SK-N-SH (cell line): ENCODE measurements around the gene MYEOV. TPM values are rescaled to one million over a fixed set of nuclear protein-coding genes. Genes with fewer than 3 reads are reported as not detected.

Experiments used
- CTCF ChIA-PET: fragments of 300-600, 350-600 bp; formaldehyde crosslinking; extraction: SDS; loops from one replicate; lab custom pipeline; 2021; lab: Yijun Ruan, JAX
- POLR2A ChIA-PET: fragments of 350-600 bp; sonication (Branson Sonifier 250); formaldehyde crosslinking; extraction: SDS; loops from one replicate; lab custom pipeline; 2020; ENCODE audit warnings: antibody characterized with exemption, inconsistent platforms; lab: Yijun Ruan, JAX
- DNase-seq: peaks from one replicate; pipeline ENCODE4 v3.0.0; 2012
- H2AFZ ChIP-seq: fragments of 200-600 bp; sonication (generic); 2 replicates; pipeline ENCODE4 v1.8.1; 2016; ENCODE audit warnings: antibody characterized with exemption, mild to moderate bottlenecking, low read depth
- H3F3A ChIP-seq: fragments of 200-600 bp; sonication (generic); replicated peaks from 2 replicates; pipeline ENCODE3; 2016; ENCODE audit warnings: antibody characterized with exemption, mild to moderate bottlenecking; ENCODE audit not compliant: insufficient read depth
- H3K27ac ChIP-seq, 2 experiments: fragments of 200-500 bp in 1 of 2; fragments of 200-600 bp in 1 of 2; sonication (Bioruptor generic) in 1 of 2; sonication (generic), shearing (Covaris generic) in 1 of 2; 2 replicates each; pipeline versions ENCODE4 v1.5.1 to v1.6.1; 2014 to 2016; ENCODE audit warnings: low read depth in 2 of 2, inconsistent platforms in 1 of 2, low read length in 1 of 2, mild to moderate bottlenecking in 1 of 2, mixed read lengths in 1 of 2
- H3K27me3 ChIP-seq: fragments of 200-600 bp; sonication (generic), shearing (Covaris generic); 2 replicates; pipeline ENCODE4 v1.6.1; 2016; ENCODE audit warnings: mixed run types; ENCODE audit not compliant: insufficient read depth
- H3K36me3 ChIP-seq, 2 experiments: fragments of 200-500 bp in 1 of 2; fragments of 200-600 bp in 1 of 2; sonication (Bioruptor generic) in 1 of 2; sonication (generic) in 1 of 2; replicated peaks in 1 of 2; 2 replicates each; pipeline versions ENCODE3 to v1.5.1; 2014 to 2016; ENCODE audit warnings: low read length in 1 of 2, mild to moderate bottlenecking in 1 of 2; ENCODE audit not compliant: insufficient read depth in 2 of 2, control insufficient read depth in 1 of 2
- H3K4me1 ChIP-seq, 2 experiments: fragments of 200-500 bp in 1 of 2; fragments of 200-600 bp in 1 of 2; sonication (Bioruptor generic) in 1 of 2; sonication (generic), shearing (Covaris generic) in 1 of 2; 2 replicates each; pipeline versions ENCODE4 v1.5.1 to v1.6.1; 2014 to 2016; ENCODE audit warnings: low read depth in 1 of 2, low read length in 1 of 2, mixed run types in 1 of 2; ENCODE audit not compliant: insufficient read depth in 2 of 2, control insufficient read depth in 1 of 2
- H3K4me2 ChIP-seq: fragments of 200-600 bp; sonication (generic), shearing (Covaris generic); 2 replicates; pipeline ENCODE4 v1.6.1; 2017; ENCODE audit warnings: mixed run types
- H3K4me3 ChIP-seq, 2 experiments: fragments of 200-500 bp in 1 of 2; fragments of 200-600 bp in 1 of 2; sonication (Bioruptor generic) in 1 of 2; sonication (generic), shearing (Covaris generic) in 1 of 2; 2 replicates each; pipeline versions ENCODE4 v1.5.1 to v1.8.1; 2014 to 2016; ENCODE audit warnings: low read depth in 2 of 2, inconsistent platforms in 1 of 2, low read length in 1 of 2, mild to moderate bottlenecking in 1 of 2, mixed read lengths in 1 of 2, moderate library complexity in 1 of 2
- H3K79me2 ChIP-seq: fragments of 200-600 bp; sonication (generic); 2 replicates; pipeline ENCODE4 v1.8.1; 2017; ENCODE audit warnings: mild to moderate bottlenecking; ENCODE audit not compliant: insufficient read depth
- H3K9ac ChIP-seq: fragments of 200-600 bp; sonication (generic); 2 replicates; pipeline ENCODE4 v1.6.1; 2017; ENCODE audit warnings: mixed run types
- H3K9me2 ChIP-seq: fragments of 200-600 bp; sonication (generic); 2 replicates; pipeline ENCODE4 v1.6.1; 2017; ENCODE audit warnings: mixed run types
- H3K9me3 ChIP-seq: fragments of 200-600 bp; sonication (generic); 2 replicates; pipeline ENCODE4 v1.6.1; 2017; ENCODE audit warnings: mixed run types, mild to moderate bottlenecking, moderate library complexity
- H4K20me1 ChIP-seq: fragments of 200-600 bp; sonication (generic); 2 replicates; pipeline ENCODE4 v1.6.1; 2017; ENCODE audit warnings: mild to moderate bottlenecking, mixed run types; ENCODE audit not compliant: insufficient read depth
- GABPA ChIP-seq: IDR thresholded peaks from 2 replicates; pipeline ENCODE4 v1.4.0; 2012; ENCODE audit warnings: low read depth, mild to moderate bottlenecking
- IRF3 ChIP-seq: fragments of 150-350 bp; IDR thresholded peaks from 2 replicates; pipeline ENCODE4 v1.6.1; 2016; ENCODE audit warnings: mild to moderate bottlenecking, low read depth, low read length
- MXI1 ChIP-seq: IDR thresholded peaks from 2 replicates; pipeline ENCODE4 v1.6.1; 2012; ENCODE audit warnings: mild to moderate bottlenecking, low read depth, low read length, improper control_type of control experiment
- NRF1 ChIP-seq: IDR thresholded peaks from 2 replicates; pipeline ENCODE4 v1.6.1; 2012; ENCODE audit warnings: low read depth, mild to moderate bottlenecking, low read length
- POLR2AphosphoS5 ChIP-seq: IDR thresholded peaks from 2 replicates; pipeline ENCODE4 v1.6.1; 2012; ENCODE audit warnings: low read depth, low read length
- RCOR1 ChIP-seq: fragments of 150-350 bp; IDR thresholded peaks from 2 replicates; pipeline ENCODE4 v1.6.1; 2017; ENCODE audit warnings: antibody characterized with exemption, low read length
- REST ChIP-seq: IDR thresholded peaks from 2 replicates; pipeline ENCODE4 v1.6.1; 2012; ENCODE audit warnings: mild to moderate bottlenecking, low read depth, low read length, moderate library complexity
- RFX5 ChIP-seq: IDR thresholded peaks from 2 replicates; pipeline ENCODE4 v1.6.1; 2012; ENCODE audit warnings: mild to moderate bottlenecking, improper control_type of control experiment, low read length
- RXRA ChIP-seq: IDR thresholded peaks from 2 replicates; pipeline ENCODE4 v1.4.0; 2012; ENCODE audit warnings: low read depth, mild to moderate bottlenecking, borderline replicate concordance
- SMC3 ChIP-seq: IDR thresholded peaks from 2 replicates; pipeline ENCODE4 v1.6.1; 2012; ENCODE audit warnings: low read depth, low read length, improper control_type of control experiment
- TCF12 ChIP-seq: IDR thresholded peaks from 2 replicates; pipeline ENCODE4 v1.4.0; 2012
- WGBS: methylation state at CpG from one replicate; pipeline ENCODE4 v1.1.6; 2017; ENCODE audit warnings: low lambda C conversion rate; 5-methylcytosine and 5-hydroxymethylcytosine counted together
- polyA plus RNA-seq, 3 experiments: library from polyadenylated mRNA; depleted of rRNA; stranded (reverse); fragments of >200 nt; gene quantifications; 2 replicates each; pipeline ENCODE4 v1.2.3, GENCODE V29; 2012
- TF ChIP-seq, protein P1 (sequence below): fragments of 200-600 bp; sonication (generic); IDR thresholded peaks from 2 replicates; pipeline ENCODE4 v1.6.1; 2017; ENCODE audit warnings: antibody characterized with exemption, mild to moderate bottlenecking, moderate library complexity

The MYEOV gene
- polyA plus RNA-seq, 1 of the 3 experiments (the other 2 are of a cell fraction), result 3.0 TPM

- Histone ChIP-seq H3K4me1 (peaks cover 0 to 2% of the 10 kb centered on the region in 2 experiments; a peak in 2 of 4 replicates), H3K9ac (no peak overlapping the region), H3K4me3 (no peak overlapping the region), H3K27ac (no peak overlapping the region), H4K20me1 (no peaks in the 10 kb centered on the region), H3K36me3 (no peaks in the 10 kb centered on the region), H2AFZ (no peak overlapping the region), H3K4me2 (no peak overlapping the region), H3K27me3 (no peaks in the 10 kb centered on the region), H3K9me3 (no peaks in the 10 kb centered on the region), H3K9me2 (no peaks in the 10 kb centered on the region), H3K79me2 (no peaks in the 10 kb centered on the region), H3F3A (no peaks in the 10 kb centered on the region)
- DNase-seq, result no peak
- POLR2A ChIA-PET, result no interaction called here
- WGBS, result 93% methylated on average over 2 of the region's 2 CpGs
- TF ChIP-seq, protein P1, sequence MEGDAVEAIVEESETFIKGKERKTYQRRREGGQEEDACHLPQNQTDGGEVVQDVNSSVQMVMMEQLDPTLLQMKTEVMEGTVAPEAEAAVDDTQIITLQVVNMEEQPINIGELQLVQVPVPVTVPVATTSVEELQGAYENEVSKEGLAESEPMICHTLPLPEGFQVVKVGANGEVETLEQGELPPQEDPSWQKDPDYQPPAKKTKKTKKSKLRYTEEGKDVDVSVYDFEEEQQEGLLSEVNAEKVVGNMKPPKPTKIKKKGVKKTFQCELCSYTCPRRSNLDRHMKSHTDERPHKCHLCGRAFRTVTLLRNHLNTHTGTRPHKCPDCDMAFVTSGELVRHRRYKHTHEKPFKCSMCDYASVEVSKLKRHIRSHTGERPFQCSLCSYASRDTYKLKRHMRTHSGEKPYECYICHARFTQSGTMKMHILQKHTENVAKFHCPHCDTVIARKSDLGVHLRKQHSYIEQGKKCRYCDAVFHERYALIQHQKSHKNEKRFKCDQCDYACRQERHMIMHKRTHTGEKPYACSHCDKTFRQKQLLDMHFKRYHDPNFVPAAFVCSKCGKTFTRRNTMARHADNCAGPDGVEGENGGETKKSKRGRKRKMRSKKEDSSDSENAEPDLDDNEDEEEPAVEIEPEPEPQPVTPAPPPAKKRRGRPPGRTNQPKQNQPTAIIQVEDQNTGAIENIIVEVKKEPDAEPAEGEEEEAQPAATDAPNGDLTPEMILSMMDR, result no peak
- no peak for TF ChIP-seq MXI1
- no peak for TF ChIP-seq IRF3
- no peak for TF ChIP-seq NRF1
- TF ChIP-seq POLR2AphosphoS5, result no peak
- TF ChIP-seq TCF12, result no peak
- no peak for TF ChIP-seq SMC3
- CTCF ChIA-PET, result no interaction called here
Measured at GRCh38 chr11:69280451-69280850, 13.5 kb upstream of the MYEOV start.

DNA sequence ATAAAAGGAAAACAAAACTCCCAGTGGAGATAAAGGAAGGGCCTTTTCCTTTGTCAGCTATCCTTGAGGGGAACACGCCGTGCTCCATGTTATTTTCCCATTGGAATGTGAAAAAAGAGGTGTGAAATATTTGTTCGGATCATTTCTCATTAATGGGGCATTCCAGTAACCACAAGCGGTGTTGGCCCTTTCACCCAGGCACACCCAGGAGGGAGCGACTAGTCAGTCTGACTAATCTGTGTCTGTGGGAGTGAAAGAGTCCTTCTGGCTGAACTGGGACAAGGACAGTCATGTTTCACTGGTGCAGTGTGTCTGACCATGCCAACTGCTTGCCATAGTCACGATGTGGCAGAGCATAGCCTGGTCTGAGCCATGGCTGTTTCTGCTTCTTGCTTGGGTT is 13.0 kb upstream of the MYEOV start:
- DNase-seq, result no peak
- Histone ChIP-seq H3K79me2 (no peaks in the 10 kb centered on the region), H3K4me3 (no peak overlapping the region), H3K9me3 (no peaks in the 10 kb centered on the region), H3K36me3 (no peaks in the 10 kb centered on the region), H3K9me2 (no peaks in the 10 kb centered on the region), H3K4me1 (peaks cover 0 to 2% of the 10 kb centered on the region in 2 experiments; a peak in 2 of 4 replicates), H2AFZ (no peak overlapping the region), H3K27ac (no peak overlapping the region), H4K20me1 (no peaks in the 10 kb centered on the region), H3F3A (no peaks in the 10 kb centered on the region), H3K27me3 (no peaks in the 10 kb centered on the region), H3K4me2 (no peak overlapping the region), H3K9ac (no peak overlapping the region)
- TF ChIP-seq RFX5, result no peak
- no peak for TF ChIP-seq GABPA
- WGBS, result 63% methylated on average over 5 of the region's 6 CpGs
- CTCF ChIA-PET, result no interaction called here
- POLR2A ChIA-PET, result no interaction called here

DNA sequence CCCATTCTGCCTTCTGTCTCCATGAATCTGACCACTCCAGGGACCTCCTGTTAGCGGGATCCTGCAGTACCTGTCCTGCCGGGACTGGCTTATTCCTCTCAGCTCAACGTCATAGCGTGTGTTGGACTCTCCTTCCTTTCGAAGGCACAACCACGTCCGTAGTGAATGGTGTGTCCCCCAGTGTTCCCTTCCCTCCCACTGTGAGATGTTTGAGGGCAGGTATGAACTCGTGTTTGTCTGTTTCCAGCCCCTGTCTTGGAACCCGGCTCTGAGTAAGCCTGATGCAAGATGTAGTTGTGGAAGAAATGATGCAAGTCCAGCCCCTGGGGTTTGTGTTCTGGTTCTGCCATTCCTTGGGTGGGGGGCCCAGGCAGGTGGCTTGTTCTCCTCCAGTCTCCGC is 10.5 kb upstream of the MYEOV start:
- POLR2A ChIA-PET, result no interaction called here
- CTCF ChIA-PET, result no interaction called here
- Histone ChIP-seq H3K4me2 (no peak overlapping the region), H3K9me3 (no peaks in the 10 kb centered on the region), H4K20me1 (no peaks in the 10 kb centered on the region), H3K4me3 (no peak overlapping the region), H3K27me3 (no peaks in the 10 kb centered on the region), H2AFZ (no peak overlapping the region), H3K9ac (no peak overlapping the region), H3F3A (no peaks in the 10 kb centered on the region), H3K27ac (no peak overlapping the region), H3K36me3 (no peaks in the 10 kb centered on the region), H3K9me2 (no peaks in the 10 kb centered on the region), H3K79me2 (no peaks in the 10 kb centered on the region), H3K4me1 (no peaks in the 10 kb centered on the region; a peak in 1 of 4 replicates)
- DNase-seq, result no peak
- 82% methylated on average over 9 of the region's 10 CpGs for WGBS
- TF ChIP-seq RCOR1 (no peak), GABPA (no peak), MXI1 (no peak), RXRA (no peak), REST (no peak)
- TF ChIP-seq, protein P1, result no peak
